GM23338 (cell line): ENCODE measurements around the gene LMAN1L. TPM values are rescaled to one million over a fixed set of nuclear protein-coding genes. Genes with fewer than 3 reads are reported as not detected.

Experiments
- ATAC-seq: fragments of 200-7000 bp; cut with Tn5 transposase; 3 replicates; pipeline ENCODE4 v1.9.1; 2020
- DNase-seq: peaks from one replicate; pipeline ENCODE4 v3.0.0-alpha.2; 2015; ENCODE audit warnings: low spot score
- H2AFZ ChIP-seq: fragments of 200-600 bp; sonication (generic); 2 replicates; pipeline ENCODE4 v1.8.0; 2016; ENCODE audit warnings: antibody characterized with exemption, mild to moderate bottlenecking, moderate library complexity
- H3F3A ChIP-seq: fragments of 200-600 bp; sonication (generic); replicated peaks from 2 replicates; pipeline ENCODE4 v1.8.0; 2017; ENCODE audit warnings: antibody characterized with exemption, mixed run types, low read depth
- H3K27ac ChIP-seq: fragments of 200-600 bp; sonication (generic); 2 replicates; pipeline ENCODE4 v1.6.1; 2016; ENCODE audit warnings: low read depth
- H3K27me3 ChIP-seq: fragments of 200-600 bp; sonication (generic); 2 replicates; pipeline ENCODE4 v1.8.0; 2016; ENCODE audit warnings: mild to moderate bottlenecking, mixed run types, moderate library complexity; ENCODE audit not compliant: insufficient read depth
- H3K36me3 ChIP-seq: fragments of 200-600 bp; sonication (generic); 2 replicates; pipeline ENCODE4 v1.8.0; 2016; ENCODE audit warnings: mild to moderate bottlenecking; ENCODE audit not compliant: insufficient read depth
- H3K4me1 ChIP-seq: fragments of 200-600 bp; sonication (generic); 2 replicates; pipeline ENCODE4 v1.8.0; 2016; ENCODE audit warnings: mild to moderate bottlenecking, moderate library complexity; ENCODE audit not compliant: insufficient read depth
- H3K4me2 ChIP-seq: fragments of 200-600 bp; sonication (generic); 2 replicates; pipeline ENCODE4 v1.7.1; 2017; ENCODE audit warnings: mixed run types
- H3K4me3 ChIP-seq: fragments of 200-600 bp; sonication (generic); 2 replicates; pipeline ENCODE4 v1.6.1; 2016; ENCODE audit warnings: mixed run types
- H3K79me2 ChIP-seq: fragments of 200-600 bp; sonication (generic); replicated peaks from 2 replicates; pipeline ENCODE4 v1.8.0; 2017; ENCODE audit warnings: mild to moderate bottlenecking; ENCODE audit not compliant: insufficient read depth
- H3K9me2 ChIP-seq: fragments of 200-600 bp; sonication (generic); 2 replicates; pipeline ENCODE4 v1.8.0; 2017; ENCODE audit not compliant: insufficient read depth
- H4K20me1 ChIP-seq: fragments of 200-600 bp; sonication (generic); replicated peaks from 2 replicates; pipeline ENCODE4 v1.8.0; 2017; ENCODE audit warnings: mild to moderate bottlenecking; ENCODE audit not compliant: insufficient read depth
- H3K27ac Mint-ChIP-seq: 2 replicates; pipeline ENCODE4 v1.8.0; 2020; ENCODE audit warnings: inconsistent platforms, mild to moderate bottlenecking, moderate library complexity, mixed read lengths
- H3K27me3 Mint-ChIP-seq: 3 replicates; pipeline ENCODE4 v1.8.0; 2022; ENCODE audit warnings: low read depth, mild to moderate bottlenecking, moderate library complexity, mixed read lengths, inconsistent platforms; ENCODE audit not compliant: insufficient read depth, poor library complexity
- H3K36me3 Mint-ChIP-seq: 3 replicates; pipeline ENCODE4 v1.8.0; 2021; ENCODE audit warnings: low read depth, mild to moderate bottlenecking, inconsistent platforms, moderate library complexity, mixed read lengths
- H3K4me1 Mint-ChIP-seq: 3 replicates; pipeline ENCODE4 v1.8.0; 2020; ENCODE audit warnings: mild to moderate bottlenecking, inconsistent platforms, mixed read lengths
- H3K4me3 Mint-ChIP-seq: 3 replicates; pipeline ENCODE4 v1.8.0; 2021; ENCODE audit warnings: moderate library complexity, mild to moderate bottlenecking, inconsistent platforms, mixed read lengths
- H3K9me3 Mint-ChIP-seq: 3 replicates; pipeline ENCODE4 v1.8.0; 2020; ENCODE audit warnings: moderate library complexity, mild to moderate bottlenecking, inconsistent platforms, mixed read lengths
- CREB1 ChIP-seq: fragments of 250-450 bp; sonication (Bioruptor Pico); IDR thresholded peaks from 2 replicates; pipeline ENCODE4 v1.5.0; 2020; ENCODE audit warnings: low read depth, mild to moderate bottlenecking, moderate library complexity
- ETS1 ChIP-seq: IDR thresholded peaks from 2 replicates; pipeline ENCODE4 v1.6.1; 2016; ENCODE audit warnings: antibody characterized with exemption
- EZH2 ChIP-seq: fragments of 200-600 bp; sonication (generic); IDR thresholded peaks from one replicate; pipeline ENCODE4 v1.8.0; 2017; ENCODE audit warnings: antibody characterized with exemption, mild to moderate bottlenecking, low read depth; ENCODE audit not compliant: unreplicated experiment
- EZH2phosphoT487 ChIP-seq: fragments of 200-600 bp; sonication (generic); IDR thresholded peaks from one replicate; pipeline ENCODE4 v1.8.1; 2018; ENCODE audit warnings: antibody characterized with exemption; ENCODE audit not compliant: unreplicated experiment
- JUNB ChIP-seq: IDR thresholded peaks from one replicate; pipeline ENCODE4 v1.6.1; 2016; ENCODE audit warnings: antibody characterized with exemption; ENCODE audit not compliant: unreplicated experiment
- NANOG ChIP-seq: IDR thresholded peaks from 2 replicates; pipeline ENCODE4 v1.6.1; 2016; ENCODE audit warnings: antibody characterized with exemption, borderline replicate concordance
- POLR2AphosphoS5 ChIP-seq: IDR thresholded peaks from 2 replicates; pipeline ENCODE4 v1.6.1; 2016; ENCODE audit warnings: antibody characterized with exemption, low read depth
- STAT1 ChIP-seq: IDR thresholded peaks from one replicate; pipeline ENCODE4 v1.6.1; 2016; ENCODE audit warnings: antibody characterized with exemption; ENCODE audit not compliant: unreplicated experiment
- ZNF114 ChIP-seq: fragments of 250-450 bp; sonication (Bioruptor Pico); IDR thresholded peaks from 2 replicates; pipeline ENCODE4 v1.5.0; 2020; ENCODE audit warnings: mild to moderate bottlenecking, moderate library complexity
- ZNF331 ChIP-seq: fragments of 250-450 bp; sonication (Bioruptor Pico); IDR thresholded peaks from 2 replicates; pipeline ENCODE4 v1.5.0; 2020; ENCODE audit warnings: low read depth, mild to moderate bottlenecking, moderate library complexity
- polyA plus RNA-seq: library from polyadenylated mRNA; unstranded; fragments of >200 nt; fragmentation: Nextera tagmentation; extraction: Ambion mirVana; gene quantifications from 2 replicates; pipeline ENCODE4 v1.2.1, GENCODE V29; 2016
- total RNA-seq: library from RNA; depleted of rRNA; stranded (reverse); fragments of >200 nt; shearing (Covaris generic); gene quantifications from 2 replicates; pipeline ENCODE4 v1.2.3, GENCODE V29; 2014
- TF ChIP-seq, protein P1 (sequence below): IDR thresholded peaks from one replicate; pipeline ENCODE4 v1.6.1; 2018; ENCODE audit warnings: antibody characterized with exemption; ENCODE audit not compliant: unreplicated experiment
- TF ChIP-seq, protein P2 (sequence below), 2 experiments: fragments of 200-600 bp in 1 of 2; sonication (generic) in 1 of 2; conservative IDR thresholded peaks; 2 replicates each; pipeline versions ENCODE4 v1.5.1 to v1.6.1; 2016 to 2017; ENCODE audit warnings: antibody characterized with exemption in 2 of 2, low read depth in 2 of 2, mild to moderate bottlenecking in 2 of 2, moderate library complexity in 1 of 2
- TF ChIP-seq, protein P3 (sequence below): fragments of 250-450 bp; sonication (Bioruptor Pico); IDR thresholded peaks from 2 replicates; pipeline ENCODE4 v1.5.0; 2020; ENCODE audit warnings: mild to moderate bottlenecking, moderate library complexity

Gene LMAN1L
- total and polyA plus RNA-seq, 2 experiments from 2014 or later, result not detected

DNA sequence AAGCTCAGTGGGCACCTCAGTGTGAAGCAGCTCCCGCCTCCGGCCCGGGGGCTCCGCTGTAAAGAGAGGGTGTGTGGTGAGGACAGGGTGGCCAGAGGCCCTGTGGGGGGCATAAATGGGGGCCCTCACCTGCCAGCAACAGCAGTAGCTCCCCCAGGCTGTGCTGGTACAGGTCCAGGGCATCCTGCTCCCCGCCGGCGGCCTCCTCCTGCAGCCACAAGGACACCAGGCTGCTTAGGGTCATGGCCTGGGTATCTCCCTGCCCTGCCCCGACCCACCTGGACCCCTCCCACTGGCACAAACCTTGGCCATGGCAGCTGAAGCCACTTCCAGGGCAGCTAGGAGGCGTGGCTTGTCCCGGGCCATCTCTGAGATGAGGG, 25.5 kb downstream of the LMAN1L start:
- Mint-ChIP-seq H3K4me1 (peaks cover 34% of the 10 kb centered on the region), H3K4me3 (no peak overlapping the region), H3K27ac (no peak overlapping the region), H3K9me3 (no peaks in the 10 kb centered on the region; the same call in 2 of the 3 replicates), H3K36me3 (peaks cover 19% of the 10 kb centered on the region), H3K27me3 (peaks cover 23% of the 10 kb centered on the region)
- Histone ChIP-seq H3K36me3 (no peaks in the 10 kb centered on the region; the same call in 1 of the 2 replicates), H4K20me1 (no peaks in the 10 kb centered on the region; the same call in 1 of the 2 replicates), H3K27me3 (no peaks in the 10 kb centered on the region), H3K9me2 (no peaks in the 10 kb centered on the region), H3K27ac (no peak overlapping the region), H3K4me2 (no peak overlapping the region), H3K79me2 (no peaks in the 10 kb centered on the region), H3F3A (peaks cover 4% of the 10 kb centered on the region; the same call in 1 of the 2 replicates), H2AFZ (no peak overlapping the region), H3K4me3 (no peak overlapping the region), H3K4me1 (no peaks in the 10 kb centered on the region; the same call in 1 of the 2 replicates)
- ATAC-seq (no peak), DNase-seq (no peak)
- TF ChIP-seq ZNF114 (no peak), STAT1 (no peak), ETS1 (no peak), ZNF331 (CRISPR knock-in tag) (no peak), CREB1 (CRISPR knock-in tag) (no peak), EZH2phosphoT487 (no peak), EZH2 (no peak), POLR2AphosphoS5 (no peak), NANOG (no peak), JUNB (no peak)
- TF ChIP-seq, protein P1, sequence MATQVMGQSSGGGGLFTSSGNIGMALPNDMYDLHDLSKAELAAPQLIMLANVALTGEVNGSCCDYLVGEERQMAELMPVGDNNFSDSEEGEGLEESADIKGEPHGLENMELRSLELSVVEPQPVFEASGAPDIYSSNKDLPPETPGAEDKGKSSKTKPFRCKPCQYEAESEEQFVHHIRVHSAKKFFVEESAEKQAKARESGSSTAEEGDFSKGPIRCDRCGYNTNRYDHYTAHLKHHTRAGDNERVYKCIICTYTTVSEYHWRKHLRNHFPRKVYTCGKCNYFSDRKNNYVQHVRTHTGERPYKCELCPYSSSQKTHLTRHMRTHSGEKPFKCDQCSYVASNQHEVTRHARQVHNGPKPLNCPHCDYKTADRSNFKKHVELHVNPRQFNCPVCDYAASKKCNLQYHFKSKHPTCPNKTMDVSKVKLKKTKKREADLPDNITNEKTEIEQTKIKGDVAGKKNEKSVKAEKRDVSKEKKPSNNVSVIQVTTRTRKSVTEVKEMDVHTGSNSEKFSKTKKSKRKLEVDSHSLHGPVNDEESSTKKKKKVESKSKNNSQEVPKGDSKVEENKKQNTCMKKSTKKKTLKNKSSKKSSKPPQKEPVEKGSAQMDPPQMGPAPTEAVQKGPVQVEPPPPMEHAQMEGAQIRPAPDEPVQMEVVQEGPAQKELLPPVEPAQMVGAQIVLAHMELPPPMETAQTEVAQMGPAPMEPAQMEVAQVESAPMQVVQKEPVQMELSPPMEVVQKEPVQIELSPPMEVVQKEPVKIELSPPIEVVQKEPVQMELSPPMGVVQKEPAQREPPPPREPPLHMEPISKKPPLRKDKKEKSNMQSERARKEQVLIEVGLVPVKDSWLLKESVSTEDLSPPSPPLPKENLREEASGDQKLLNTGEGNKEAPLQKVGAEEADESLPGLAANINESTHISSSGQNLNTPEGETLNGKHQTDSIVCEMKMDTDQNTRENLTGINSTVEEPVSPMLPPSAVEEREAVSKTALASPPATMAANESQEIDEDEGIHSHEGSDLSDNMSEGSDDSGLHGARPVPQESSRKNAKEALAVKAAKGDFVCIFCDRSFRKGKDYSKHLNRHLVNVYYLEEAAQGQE, result no peak
- TF ChIP-seq, protein P2, sequence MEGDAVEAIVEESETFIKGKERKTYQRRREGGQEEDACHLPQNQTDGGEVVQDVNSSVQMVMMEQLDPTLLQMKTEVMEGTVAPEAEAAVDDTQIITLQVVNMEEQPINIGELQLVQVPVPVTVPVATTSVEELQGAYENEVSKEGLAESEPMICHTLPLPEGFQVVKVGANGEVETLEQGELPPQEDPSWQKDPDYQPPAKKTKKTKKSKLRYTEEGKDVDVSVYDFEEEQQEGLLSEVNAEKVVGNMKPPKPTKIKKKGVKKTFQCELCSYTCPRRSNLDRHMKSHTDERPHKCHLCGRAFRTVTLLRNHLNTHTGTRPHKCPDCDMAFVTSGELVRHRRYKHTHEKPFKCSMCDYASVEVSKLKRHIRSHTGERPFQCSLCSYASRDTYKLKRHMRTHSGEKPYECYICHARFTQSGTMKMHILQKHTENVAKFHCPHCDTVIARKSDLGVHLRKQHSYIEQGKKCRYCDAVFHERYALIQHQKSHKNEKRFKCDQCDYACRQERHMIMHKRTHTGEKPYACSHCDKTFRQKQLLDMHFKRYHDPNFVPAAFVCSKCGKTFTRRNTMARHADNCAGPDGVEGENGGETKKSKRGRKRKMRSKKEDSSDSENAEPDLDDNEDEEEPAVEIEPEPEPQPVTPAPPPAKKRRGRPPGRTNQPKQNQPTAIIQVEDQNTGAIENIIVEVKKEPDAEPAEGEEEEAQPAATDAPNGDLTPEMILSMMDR (conservative IDR thresholded peaks at IDR 0.05; ENCODE audit: low read depth in 2 of 2), result no peak
- TF ChIP-seq, protein P3, sequence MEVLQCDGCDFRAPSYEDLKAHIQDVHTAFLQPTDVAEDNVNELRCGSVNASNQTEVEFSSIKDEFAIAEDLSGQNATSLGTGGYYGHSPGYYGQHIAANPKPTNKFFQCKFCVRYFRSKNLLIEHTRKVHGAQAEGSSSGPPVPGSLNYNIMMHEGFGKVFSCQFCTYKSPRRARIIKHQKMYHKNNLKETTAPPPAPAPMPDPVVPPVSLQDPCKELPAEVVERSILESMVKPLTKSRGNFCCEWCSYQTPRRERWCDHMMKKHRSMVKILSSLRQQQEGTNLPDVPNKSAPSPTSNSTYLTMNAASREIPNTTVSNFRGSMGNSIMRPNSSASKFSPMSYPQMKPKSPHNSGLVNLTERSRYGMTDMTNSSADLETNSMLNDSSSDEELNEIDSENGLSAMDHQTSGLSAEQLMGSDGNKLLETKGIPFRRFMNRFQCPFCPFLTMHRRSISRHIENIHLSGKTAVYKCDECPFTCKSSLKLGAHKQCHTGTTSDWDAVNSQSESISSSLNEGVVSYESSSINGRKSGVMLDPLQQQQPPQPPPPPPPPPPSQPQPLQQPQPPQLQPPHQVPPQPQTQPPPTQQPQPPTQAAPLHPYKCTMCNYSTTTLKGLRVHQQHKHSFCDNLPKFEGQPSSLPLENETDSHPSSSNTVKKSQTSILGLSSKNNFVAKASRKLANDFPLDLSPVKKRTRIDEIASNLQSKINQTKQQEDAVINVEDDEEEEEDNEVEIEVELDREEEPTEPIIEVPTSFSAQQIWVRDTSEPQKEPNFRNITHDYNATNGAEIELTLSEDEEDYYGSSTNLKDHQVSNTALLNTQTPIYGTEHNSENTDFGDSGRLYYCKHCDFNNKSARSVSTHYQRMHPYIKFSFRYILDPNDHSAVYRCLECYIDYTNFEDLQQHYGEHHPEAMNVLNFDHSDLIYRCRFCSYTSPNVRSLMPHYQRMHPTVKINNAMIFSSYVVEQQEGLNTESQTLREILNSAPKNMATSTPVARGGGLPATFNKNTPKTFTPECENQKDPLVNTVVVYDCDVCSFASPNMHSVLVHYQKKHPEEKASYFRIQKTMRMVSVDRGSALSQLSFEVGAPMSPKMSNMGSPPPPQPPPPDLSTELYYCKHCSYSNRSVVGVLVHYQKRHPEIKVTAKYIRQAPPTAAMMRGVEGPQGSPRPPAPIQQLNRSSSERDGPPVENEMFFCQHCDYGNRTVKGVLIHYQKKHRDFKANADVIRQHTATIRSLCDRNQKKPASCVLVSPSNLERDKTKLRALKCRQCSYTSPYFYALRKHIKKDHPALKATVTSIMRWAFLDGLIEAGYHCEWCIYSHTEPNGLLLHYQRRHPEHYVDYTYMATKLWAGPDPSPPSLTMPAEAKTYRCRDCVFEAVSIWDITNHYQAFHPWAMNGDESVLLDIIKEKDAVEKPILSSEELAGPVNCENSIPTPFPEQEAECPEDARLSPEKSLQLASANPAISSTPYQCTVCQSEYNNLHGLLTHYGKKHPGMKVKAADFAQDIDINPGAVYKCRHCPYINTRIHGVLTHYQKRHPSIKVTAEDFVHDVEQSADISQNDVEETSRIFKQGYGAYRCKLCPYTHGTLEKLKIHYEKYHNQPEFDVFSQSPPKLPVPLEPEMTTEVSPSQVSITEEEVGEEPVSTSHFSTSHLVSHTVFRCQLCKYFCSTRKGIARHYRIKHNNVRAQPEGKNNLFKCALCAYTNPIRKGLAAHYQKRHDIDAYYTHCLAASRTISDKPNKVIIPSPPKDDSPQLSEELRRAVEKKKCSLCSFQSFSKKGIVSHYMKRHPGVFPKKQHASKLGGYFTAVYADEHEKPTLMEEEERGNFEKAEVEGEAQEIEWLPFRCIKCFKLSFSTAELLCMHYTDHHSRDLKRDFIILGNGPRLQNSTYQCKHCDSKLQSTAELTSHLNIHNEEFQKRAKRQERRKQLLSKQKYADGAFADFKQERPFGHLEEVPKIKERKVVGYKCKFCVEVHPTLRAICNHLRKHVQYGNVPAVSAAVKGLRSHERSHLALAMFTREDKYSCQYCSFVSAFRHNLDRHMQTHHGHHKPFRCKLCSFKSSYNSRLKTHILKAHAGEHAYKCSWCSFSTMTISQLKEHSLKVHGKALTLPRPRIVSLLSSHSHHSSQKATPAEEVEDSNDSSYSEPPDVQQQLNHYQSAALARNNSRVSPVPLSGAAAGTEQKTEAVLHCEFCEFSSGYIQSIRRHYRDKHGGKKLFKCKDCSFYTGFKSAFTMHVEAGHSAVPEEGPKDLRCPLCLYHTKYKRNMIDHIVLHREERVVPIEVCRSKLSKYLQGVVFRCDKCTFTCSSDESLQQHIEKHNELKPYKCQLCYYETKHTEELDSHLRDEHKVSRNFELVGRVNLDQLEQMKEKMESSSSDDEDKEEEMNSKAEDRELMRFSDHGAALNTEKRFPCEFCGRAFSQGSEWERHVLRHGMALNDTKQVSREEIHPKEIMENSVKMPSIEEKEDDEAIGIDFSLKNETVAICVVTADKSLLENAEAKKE (CRISPR knock-in tag), result no peak
